OCI-LY1 (cell line): ENCODE results near the gene CRACR2B.

ENCODE experiments used
- H2AFZ ChIP-seq: fragments of 200-600 bp; sonication (generic), shearing (Covaris generic); 2 replicates; pipeline ENCODE4 v1.6.0; 2014; ENCODE audit warnings: antibody characterized with exemption, mild to moderate bottlenecking, low read length
- H3F3A ChIP-seq: fragments of 200-600 bp; sonication (generic), shearing (Covaris generic); 2 replicates; pipeline ENCODE4 v1.6.0; 2014; ENCODE audit warnings: mild to moderate bottlenecking, antibody characterized with exemption, low read length, moderate library complexity; ENCODE audit not compliant: insufficient read depth
- H3K27ac ChIP-seq: fragments of 200-600 bp; sonication (generic); 2 replicates; pipeline ENCODE4 v1.5.1; 2014; ENCODE audit warnings: low read length, mixed run types, mild to moderate bottlenecking, low read depth; ENCODE audit not compliant: poor library complexity, severe bottlenecking
- H3K27me3 ChIP-seq: fragments of 200-600 bp; sonication (generic); 2 replicates; pipeline ENCODE4 v1.6.0; 2014; ENCODE audit warnings: antibody characterized with exemption, mild to moderate bottlenecking, low read length, moderate library complexity; ENCODE audit not compliant: insufficient read depth
- H3K36me3 ChIP-seq: fragments of 200-600 bp; sonication (generic); 2 replicates; pipeline ENCODE4 v1.6.1; 2014; ENCODE audit warnings: mild to moderate bottlenecking, antibody characterized with exemption, low read length, moderate library complexity, mixed read lengths; ENCODE audit not compliant: insufficient read depth
- H3K4me1 ChIP-seq: fragments of 200-600 bp; sonication (generic); 2 replicates; pipeline ENCODE4 v1.5.1; 2014; ENCODE audit warnings: mild to moderate bottlenecking, low read length, moderate library complexity; ENCODE audit not compliant: insufficient read depth, severe bottlenecking
- H3K4me2 ChIP-seq: fragments of 200-600 bp; sonication (generic), shearing (Covaris generic); 2 replicates; pipeline ENCODE4 v1.6.1; 2014; ENCODE audit warnings: low read length
- H3K4me3 ChIP-seq: fragments of 200-600 bp; sonication (generic); 2 replicates; pipeline ENCODE4 v1.5.1; 2014; ENCODE audit warnings: low read length, low read depth, mild to moderate bottlenecking, mixed read lengths; ENCODE audit not compliant: poor library complexity, severe bottlenecking
- H3K79me2 ChIP-seq: fragments of 200-600 bp; shearing (Covaris generic); 2 replicates; pipeline ENCODE4 v1.6.1; 2016; ENCODE audit warnings: mixed run types, low read length, mixed read lengths; ENCODE audit not compliant: insufficient read depth
- H3K9ac ChIP-seq: fragments of 200-600 bp; sonication (generic), shearing (Covaris generic); 2 replicates; pipeline ENCODE4 v1.6.1; 2014; ENCODE audit warnings: mild to moderate bottlenecking, low read length, mixed read lengths
- H3K9me2 ChIP-seq: fragments of 200-600 bp; sonication (generic), shearing (Covaris generic); 2 replicates; pipeline ENCODE4 v1.6.1; 2014; ENCODE audit warnings: low read depth, mild to moderate bottlenecking, low read length, mixed read lengths
- H3K9me3 ChIP-seq: fragments of 200-600 bp; shearing (Covaris generic); 2 replicates; pipeline ENCODE4 v1.6.1; 2014; ENCODE audit warnings: low read length, mixed read lengths
- H4K20me1 ChIP-seq: fragments of 200-600 bp; sonication (generic), shearing (Covaris generic); 2 replicates; pipeline ENCODE4 v1.6.0; 2016; ENCODE audit warnings: mild to moderate bottlenecking, low read length; ENCODE audit not compliant: insufficient read depth
- EZH2 ChIP-seq: fragments of 200-600 bp; sonication (generic), shearing (Covaris generic); IDR thresholded peaks from 2 replicates; pipeline ENCODE4 v1.8.0; 2017; ENCODE audit warnings: borderline replicate concordance, mixed run types, mild to moderate bottlenecking, antibody characterized with exemption, low read length, moderate library complexity, mixed read lengths
- TF ChIP-seq, protein P1 (sequence below): fragments of 200-600 bp; sonication (generic), shearing (Covaris generic); IDR thresholded peaks from 2 replicates; pipeline ENCODE4 v1.5.1; 2017; ENCODE audit warnings: mild to moderate bottlenecking, antibody characterized with exemption, low read length, moderate library complexity, mixed read lengths

Gene CRACR2B

DNA sequence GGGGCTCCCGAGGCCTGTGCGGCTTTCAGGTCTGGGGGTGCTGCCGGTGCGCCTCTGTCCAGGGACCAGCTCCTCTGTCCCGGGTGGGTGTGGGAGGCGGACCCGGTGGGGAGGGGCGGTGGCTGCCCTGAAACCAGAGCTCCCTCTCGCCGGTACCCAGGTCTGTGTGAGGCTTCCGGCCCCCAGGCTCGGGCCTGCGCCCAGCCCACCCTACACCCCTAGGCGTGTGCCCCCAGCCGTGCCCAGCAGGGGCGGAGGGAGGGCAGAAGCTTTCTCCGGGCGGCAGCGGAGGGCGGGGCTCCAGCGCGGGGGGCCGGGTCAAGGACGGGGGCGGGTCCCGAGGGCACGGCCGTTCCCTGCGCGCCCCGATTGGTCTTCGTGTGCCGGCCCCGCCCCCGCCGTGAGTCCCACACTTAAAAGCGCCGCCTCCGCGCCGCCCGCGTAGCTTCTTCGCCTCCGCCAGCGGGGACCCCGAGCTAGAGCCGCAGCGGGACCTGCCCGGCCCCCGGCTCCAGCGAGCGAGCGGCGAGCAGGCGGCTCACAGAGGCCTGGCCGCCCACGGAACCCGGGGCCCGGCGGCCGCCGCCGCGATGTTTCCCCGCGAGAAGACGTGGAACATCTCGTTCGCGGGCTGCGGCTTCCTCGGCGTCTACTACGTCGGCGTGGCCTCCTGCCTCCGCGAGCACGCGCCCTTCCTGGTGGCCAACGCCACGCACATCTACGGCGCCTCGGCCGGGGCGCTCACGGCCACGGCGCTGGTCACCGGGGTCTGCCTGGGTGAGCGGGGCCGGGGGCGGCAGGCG lies 8.4 kb upstream of the CRACR2B start:
- no peaks in the 10 kb centered on the region for H3K9me3 ChIP-seq
- H3K79me2 ChIP-seq, result no peaks in the 10 kb centered on the region
- peak overlapping the region; percentile 85 for H3K4me2 ChIP-seq
- peaks cover 4% of the 10 kb centered on the region; the same call in 1 of the 2 replicates for H3F3A ChIP-seq
- peaks cover 15% of the 10 kb centered on the region for H3K4me1 ChIP-seq
- no peaks in the 10 kb centered on the region for H3K9me2 ChIP-seq
- TF ChIP-seq, protein P1, sequence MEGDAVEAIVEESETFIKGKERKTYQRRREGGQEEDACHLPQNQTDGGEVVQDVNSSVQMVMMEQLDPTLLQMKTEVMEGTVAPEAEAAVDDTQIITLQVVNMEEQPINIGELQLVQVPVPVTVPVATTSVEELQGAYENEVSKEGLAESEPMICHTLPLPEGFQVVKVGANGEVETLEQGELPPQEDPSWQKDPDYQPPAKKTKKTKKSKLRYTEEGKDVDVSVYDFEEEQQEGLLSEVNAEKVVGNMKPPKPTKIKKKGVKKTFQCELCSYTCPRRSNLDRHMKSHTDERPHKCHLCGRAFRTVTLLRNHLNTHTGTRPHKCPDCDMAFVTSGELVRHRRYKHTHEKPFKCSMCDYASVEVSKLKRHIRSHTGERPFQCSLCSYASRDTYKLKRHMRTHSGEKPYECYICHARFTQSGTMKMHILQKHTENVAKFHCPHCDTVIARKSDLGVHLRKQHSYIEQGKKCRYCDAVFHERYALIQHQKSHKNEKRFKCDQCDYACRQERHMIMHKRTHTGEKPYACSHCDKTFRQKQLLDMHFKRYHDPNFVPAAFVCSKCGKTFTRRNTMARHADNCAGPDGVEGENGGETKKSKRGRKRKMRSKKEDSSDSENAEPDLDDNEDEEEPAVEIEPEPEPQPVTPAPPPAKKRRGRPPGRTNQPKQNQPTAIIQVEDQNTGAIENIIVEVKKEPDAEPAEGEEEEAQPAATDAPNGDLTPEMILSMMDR, result no peak
- TF ChIP-seq EZH2, result no peak
- no peaks in the 10 kb centered on the region for H4K20me1 ChIP-seq
- no peaks in the 10 kb centered on the region for H3K27me3 ChIP-seq
- H2AFZ ChIP-seq, result no peak overlapping the region
- peak overlapping the region; percentile 75 for H3K4me3 ChIP-seq
- no peak overlapping the region for H3K27ac ChIP-seq
- H3K36me3 ChIP-seq, result peaks cover 16% of the 10 kb centered on the region
- H3K9ac ChIP-seq, result peak overlapping the region; percentile 77

DNA sequence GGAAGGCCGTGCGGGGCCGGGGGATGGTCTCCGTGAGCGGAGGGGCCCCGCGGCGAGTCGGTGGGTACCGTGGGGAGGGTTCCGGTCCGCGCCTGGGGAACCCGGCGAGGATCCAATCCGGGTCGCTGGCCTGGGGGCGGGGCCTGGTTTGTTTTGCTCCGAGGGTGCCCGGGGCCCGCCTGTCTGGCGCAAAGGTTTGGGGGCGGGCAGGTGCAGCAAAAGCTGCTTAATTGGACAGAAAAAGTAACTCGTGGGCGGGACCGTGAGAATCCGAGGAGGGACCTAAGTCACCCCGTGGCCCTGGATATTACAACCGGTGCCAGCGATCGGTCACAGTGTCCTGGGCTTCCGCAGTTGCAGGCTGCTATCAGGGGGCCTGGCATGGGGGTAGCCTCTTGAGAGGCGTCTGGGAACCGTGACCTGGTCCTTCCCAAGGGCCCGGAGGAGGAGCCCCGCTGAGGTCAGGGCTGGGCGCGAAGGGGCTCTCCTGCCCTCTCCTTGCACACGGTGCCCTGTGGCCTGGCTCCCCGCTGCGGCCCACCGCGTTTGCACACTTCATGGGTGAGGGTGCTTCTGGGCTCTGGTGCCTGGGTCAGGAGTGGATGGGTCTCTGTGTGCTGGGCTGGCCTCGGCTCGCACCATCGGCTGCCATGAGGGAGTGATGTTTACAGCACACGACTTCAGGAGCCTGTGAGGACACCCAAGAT lies 7.6 kb upstream of the CRACR2B start:
- peak overlapping the region; percentile 77 for H3K9ac ChIP-seq

DNA sequence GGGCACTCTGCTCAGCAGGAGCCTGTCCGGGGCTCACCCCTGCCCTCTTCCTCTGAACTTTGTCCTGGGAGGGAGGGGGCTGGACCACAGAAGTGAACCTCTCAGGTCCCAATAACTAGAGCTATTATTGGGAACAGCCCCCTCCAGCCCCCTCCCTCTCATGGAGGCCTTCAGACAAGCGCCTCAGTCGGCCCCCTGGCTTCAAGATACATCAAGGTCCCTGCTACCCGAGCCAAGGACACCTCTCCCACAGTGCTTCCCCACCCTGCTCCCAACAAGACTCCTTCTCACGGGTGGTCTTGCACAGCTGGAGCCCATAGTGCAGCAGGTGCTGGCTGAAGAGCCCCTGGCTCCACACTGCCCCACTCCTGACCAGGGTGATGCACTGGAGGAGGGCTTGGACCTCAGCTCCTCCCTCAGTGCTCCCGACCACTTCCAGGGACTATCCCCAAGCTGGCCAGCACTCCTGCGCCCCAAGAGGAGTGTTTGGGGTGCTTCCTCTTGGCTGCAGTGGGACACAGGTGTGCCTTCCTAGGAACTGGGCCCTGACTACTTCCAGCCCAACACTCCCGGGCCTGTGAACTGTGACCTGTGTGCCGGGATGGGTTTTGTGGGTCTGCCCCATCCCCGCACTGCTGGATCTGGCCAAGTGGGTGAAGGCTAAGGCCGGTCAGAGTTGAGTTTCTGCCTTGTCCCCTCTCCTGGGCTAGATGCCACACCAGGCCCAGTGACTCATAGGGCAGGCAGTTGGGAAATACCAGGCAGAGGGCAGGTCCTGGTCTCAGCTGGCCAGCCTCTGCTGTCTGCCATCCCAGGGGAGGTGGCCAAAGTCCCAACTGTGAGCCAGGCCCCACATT lies 6.8 kb upstream of the CRACR2B start:
- peak overlapping the region; percentile 75 for H3K4me3 ChIP-seq
- no peak for TF ChIP-seq EZH2
- TF ChIP-seq, protein P1, result no peak
- no peaks in the 10 kb centered on the region for H3K9me3 ChIP-seq
- peak overlapping the region; percentile 77; the same call in 1 of the 2 replicates for H3K9ac ChIP-seq
- no peak overlapping the region for H3K27ac ChIP-seq
- no peaks in the 10 kb centered on the region for H3K9me2 ChIP-seq
- H4K20me1 ChIP-seq, result no peaks in the 10 kb centered on the region
- peaks cover 15% of the 10 kb centered on the region for H3K4me1 ChIP-seq
- peaks cover 4% of the 10 kb centered on the region; the same call in 1 of the 2 replicates for H3F3A ChIP-seq
- H3K4me2 ChIP-seq, result peak overlapping the region; percentile 85
- H3K27me3 ChIP-seq, result no peaks in the 10 kb centered on the region
- peaks cover 19% of the 10 kb centered on the region for H3K36me3 ChIP-seq
- no peak overlapping the region for H2AFZ ChIP-seq
- H3K79me2 ChIP-seq, result no peaks in the 10 kb centered on the region

More for the DNA sequence above, 7.6 kb upstream of the CRACR2B start:
- Histone ChIP-seq H3K4me3 (peak overlapping the region; percentile 75), H3K27me3 (no peaks in the 10 kb centered on the region), H3K4me2 (peak overlapping the region; percentile 85), H3K36me3 (peaks cover 18% of the 10 kb centered on the region), H3K4me1 (peaks cover 15% of the 10 kb centered on the region), H3K79me2 (no peaks in the 10 kb centered on the region), H2AFZ (no peak overlapping the region), H3K9me3 (no peaks in the 10 kb centered on the region), H3K9me2 (no peaks in the 10 kb centered on the region), H4K20me1 (no peaks in the 10 kb centered on the region), H3K27ac (no peak overlapping the region), H3F3A (peaks cover 4% of the 10 kb centered on the region; the same call in 1 of the 2 replicates)
- TF ChIP-seq, protein P1, result no peak
- no peak for TF ChIP-seq EZH2
